GM19467 (cell line): ENCODE results near the gene LDLR.
"Not testable (repeated sequence)": the region's sequence is repeated elsewhere in the genome, so short reads cannot be mapped to it uniquely, and the experiment has no call there.

ENCODE experiments used
- ATAC-seq: cut with Tn5 transposase; IDR thresholded peaks from one replicate; pipeline ENCODE4 v1.9.1; 2021; ENCODE audit warnings: mild to moderate bottlenecking, moderate library complexity; ENCODE audit not compliant: unreplicated experiment

Gene LDLR

DNA sequence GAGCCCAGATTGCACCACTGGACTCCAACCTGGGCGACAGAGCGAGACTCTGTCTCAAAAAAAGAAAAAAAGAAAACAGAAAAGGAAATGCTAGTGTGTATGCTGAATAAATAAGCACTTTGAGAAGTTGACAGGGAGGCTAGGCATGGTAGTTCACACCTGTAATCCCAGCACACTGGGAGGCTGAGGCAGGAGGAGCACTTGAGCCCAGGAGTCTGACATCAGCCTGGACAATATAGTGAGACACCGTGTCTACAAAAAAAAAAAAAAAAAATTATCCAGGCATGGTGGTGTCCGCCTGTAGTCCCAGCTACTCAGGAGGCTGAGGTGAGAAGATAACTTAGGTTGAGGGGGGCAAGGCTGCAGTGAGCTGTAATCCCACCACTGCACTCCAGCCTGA lies 19.1 kb upstream of the LDLR start:
- no peak for ATAC-seq

DNA sequence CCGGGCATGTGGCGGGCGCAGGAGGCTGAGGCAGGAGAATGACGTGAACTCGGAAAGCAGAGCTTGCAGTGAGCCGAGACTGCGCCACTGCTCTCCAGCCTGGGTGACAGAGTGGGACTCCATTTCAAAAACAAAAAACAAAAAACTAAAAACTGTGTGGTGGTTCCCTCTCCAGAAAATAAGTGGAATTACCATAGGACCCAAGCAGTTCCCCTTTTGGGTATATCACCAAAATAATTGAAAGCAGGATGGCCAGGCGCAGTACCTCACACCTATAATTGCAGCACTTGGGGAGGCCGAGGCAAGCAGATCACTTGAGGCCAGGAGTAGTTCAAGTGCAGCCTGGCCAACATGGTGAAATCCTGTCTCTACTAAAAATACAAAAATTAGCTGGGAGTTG lies 15.7 kb upstream of the LDLR start:
- ATAC-seq: no peak

DNA sequence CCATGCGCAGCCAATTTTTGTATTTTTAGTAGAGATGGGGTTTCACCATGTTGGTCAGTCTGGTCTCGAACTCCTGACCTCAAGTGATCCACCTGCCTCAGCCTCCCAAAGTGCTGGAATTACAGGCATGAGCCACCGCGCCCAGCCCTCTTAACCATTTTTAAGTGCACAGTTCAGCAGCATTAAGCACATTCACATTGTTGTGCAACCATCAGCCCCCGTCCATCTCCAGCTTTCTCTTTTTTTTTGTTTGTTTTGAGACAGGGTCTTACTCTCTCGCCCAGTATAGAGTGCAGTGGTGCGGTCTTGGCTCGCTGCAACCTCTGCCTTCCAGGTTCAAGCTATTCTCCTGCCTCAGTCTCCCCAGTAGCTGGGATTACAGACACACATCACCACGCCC lies 12.5 kb upstream of the LDLR start:
- not testable (repeated sequence) for ATAC-seq

DNA sequence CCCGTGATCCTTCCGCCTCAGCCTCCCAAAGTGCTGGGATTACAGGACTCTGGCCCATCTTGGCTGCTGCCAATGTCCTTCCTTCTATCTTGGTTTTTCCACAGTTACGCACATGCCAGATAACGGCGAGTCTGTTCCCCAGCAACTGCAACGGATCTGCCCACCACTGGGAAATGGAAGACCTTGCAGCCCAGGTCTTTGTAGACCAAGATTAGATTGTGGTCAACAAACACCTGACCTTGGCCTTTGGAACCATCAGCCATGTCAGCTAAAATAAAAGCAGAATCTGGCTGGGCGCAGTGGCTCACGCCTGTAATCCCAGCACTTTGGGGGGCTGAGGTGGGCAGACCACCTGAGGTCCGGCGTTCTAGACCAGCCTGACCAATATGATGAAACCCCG lies 10.4 kb upstream of the LDLR start:
- ATAC-seq: no peak

DNA sequence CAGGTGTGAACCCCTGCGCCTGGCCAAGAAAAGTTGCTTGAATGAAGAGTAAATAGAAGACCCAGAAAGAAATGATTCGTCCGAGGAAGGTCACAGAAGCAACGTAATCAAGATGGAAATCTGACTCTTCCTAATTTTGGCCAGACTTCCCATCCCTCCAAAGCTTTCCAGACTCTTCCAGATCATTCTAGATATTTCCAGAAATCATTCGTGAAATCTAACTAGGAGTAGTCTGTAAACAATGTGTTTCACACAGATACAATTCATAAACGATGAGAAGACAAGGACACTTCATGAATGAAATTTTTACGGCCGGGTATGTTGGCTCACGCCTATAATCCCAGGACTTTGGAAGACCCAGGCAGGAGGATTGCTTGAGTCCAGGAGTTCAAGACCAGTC lies 9.3 kb upstream of the LDLR start:
- no peak for ATAC-seq

DNA sequence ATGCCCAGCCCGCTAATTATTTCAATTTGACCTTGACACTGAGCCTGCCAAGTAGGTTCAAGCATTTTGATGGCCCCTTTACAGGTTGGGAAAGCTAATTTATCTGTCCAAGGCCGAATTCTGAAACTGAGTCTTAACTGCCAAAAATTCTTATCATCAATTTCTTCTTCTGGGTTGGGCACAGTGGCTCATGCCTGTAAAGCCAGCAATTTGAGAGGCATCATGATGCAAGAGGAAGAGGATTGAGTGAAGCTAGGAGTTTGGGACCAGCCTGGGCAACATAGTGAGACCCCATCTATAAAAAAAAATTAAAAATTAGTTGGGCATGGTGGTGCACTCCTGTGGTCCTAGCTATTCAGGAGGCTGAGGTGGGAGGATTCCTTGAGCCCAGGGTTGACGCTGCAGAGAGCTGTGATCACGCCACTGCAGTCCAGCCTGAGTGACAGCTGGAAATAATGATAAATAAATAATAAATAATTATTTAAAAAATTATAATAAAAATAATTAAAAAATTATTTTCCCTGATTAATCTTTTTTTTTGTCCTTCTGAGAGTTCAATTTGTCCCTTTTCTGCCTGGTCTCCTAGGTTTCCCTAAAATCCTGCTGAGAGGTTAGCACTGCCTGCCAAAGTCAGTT lies 1.3 kb upstream of the LDLR start:
- no peak for ATAC-seq

DNA sequence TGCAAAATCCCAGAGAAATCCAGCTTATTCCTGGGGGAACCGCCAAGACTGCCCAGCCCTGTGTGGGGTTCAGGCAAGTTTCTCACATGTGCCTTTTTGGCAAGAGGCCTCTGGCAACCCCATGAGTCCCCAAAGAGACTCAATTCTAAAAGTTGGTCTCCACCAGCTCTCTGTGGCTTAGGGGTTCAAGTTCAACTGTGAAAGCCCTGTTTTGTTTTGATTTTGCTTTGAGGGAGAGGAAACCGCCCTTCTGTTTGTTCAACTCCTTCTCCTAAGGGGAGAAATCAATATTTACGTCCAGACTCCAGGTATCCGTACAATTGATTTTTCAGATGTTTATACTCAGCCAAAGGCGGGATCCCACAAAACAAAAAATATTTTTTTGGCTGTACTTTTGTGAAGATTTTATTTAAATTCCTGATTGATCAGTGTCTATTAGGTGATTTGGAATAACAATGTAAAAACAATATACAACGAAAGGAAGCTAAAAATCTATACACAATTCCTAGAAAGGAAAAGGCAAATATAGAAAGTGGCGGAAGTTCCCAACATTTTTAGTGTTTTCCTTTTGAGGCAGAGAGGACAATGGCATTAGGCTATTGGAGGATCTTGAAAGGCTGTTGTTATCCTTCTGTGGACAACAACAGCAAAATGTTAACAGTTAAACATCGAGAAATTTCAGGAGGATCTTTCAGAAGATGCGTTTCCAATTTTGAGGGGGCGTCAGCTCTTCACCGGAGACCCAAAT lies 583 bp upstream of the LDLR start:
- ATAC-seq: no peak

DNA sequence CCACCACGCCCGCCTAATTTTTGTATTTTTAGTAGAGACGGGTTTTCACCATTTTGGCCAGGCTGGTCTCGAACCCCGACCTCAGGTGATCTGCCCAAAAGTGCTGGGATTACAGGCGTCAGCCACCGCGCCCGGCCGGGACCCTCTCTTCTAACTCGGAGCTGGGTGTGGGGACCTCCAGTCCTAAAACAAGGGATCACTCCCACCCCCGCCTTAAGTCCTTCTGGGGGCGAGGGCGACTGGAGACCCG lies 676 bp downstream of the LDLR start:
- peak; percentile 9 for ATAC-seq

DNA sequence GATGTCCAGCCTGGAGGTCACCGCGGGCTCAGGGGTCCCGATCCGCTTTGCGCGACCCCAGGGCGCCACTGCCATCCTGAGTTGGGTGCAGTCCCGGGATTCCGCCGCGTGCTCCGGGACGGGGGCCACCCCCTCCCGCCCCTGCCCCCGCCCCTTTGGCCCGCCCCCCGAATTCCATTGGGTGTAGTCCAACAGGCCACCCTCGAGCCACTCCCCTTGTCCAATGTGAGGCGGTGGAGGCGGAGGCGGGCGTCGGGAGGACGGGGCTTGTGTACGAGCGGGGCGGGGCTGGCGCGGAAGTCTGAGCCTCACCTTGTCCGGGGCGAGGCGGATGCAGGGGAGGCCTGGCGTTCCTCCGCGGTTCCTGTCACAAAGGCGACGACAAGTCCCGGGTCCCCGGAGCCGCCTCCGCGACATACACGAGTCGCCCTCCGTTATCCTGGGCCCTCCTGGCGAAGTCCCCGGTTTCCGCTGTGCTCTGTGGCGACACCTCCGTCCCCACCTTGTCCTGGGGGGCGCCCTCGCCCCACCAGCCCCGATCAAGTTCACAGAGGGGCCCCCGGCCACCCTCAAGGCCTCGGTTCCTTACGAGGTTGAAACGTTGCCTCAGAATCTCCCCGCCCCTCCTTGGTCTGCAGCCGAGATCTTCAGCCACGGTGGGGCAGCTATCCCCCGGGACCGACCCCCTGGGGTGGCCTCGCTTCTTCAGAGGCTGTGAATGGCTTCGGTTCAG lies 1.2 kb downstream of the LDLR start:
- ATAC-seq: peak; percentile 69

DNA sequence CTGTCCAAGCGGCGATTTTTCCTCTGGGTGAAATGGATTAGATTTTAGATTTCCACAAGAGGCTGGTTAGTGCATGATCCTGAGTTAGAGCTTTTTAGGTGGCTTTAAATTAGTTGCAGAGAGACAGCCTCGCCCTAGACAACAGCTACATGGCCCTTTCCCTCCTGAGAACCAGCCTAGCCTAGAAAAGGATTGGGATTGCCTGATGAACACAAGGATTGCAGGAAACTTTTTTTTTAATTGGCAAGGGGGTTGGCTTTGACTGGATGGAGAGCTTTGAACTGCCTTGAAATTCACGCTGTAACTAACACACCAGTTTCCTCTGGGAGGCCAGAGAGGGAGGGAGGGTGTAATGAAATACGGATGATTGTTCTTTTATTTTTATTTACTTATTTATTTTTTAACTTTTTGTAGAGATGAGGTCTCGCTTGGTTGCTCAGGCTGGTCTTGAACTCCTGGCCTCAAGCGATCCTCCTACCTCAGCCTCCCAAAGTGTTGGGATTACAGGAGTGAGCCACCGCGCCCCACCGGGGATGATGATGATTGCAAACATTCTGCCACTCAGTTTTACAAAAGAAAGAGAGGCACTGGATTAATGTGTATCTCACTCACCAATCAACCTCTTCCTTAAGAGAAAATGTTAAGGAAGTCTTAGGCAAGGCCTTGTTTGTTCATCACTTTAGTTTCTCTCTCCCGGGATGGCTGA lies 1.9 kb downstream of the LDLR start:
- no peak for ATAC-seq

DNA sequence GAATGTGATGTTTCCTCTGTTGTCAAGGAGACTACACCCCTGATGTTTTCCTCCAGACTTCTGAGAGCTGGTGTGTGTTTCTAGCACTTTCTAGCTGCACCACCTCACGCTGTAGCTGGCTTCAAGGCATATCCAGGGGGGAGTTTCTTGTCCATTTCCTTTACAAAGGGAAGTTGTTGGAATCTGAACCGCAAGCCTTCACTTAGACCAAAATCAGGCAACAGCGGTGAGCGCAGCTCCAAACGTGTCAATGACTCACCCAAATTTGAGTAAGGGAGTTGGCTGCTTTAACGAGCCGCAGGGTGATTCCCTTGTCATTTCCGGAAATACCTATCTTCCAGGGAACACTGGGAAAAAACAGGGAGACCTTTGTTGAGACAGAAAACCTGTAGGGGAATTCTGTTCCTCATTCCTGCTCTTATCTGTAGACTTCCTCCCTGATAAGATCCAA lies 2.5 kb downstream of the LDLR start:
- ATAC-seq: no peak

DNA sequence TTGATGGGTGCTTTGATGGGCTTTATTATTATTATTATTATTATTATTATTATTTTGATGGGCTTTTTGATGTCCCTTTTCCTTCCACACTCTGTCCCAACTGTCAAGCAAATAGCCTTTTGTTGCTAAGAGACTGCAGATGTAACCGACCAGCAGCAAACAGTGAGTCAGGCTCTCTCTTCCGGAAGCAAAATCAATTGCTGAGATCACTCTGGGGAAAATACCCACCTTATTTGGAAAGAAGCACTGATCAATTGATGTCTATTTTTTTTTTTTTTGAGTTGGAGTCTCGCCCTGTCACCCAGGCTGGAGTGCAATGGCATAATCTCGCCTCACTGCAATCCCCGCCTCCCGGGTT lies 2.9 kb downstream of the LDLR start:
- no peak for ATAC-seq

DNA sequence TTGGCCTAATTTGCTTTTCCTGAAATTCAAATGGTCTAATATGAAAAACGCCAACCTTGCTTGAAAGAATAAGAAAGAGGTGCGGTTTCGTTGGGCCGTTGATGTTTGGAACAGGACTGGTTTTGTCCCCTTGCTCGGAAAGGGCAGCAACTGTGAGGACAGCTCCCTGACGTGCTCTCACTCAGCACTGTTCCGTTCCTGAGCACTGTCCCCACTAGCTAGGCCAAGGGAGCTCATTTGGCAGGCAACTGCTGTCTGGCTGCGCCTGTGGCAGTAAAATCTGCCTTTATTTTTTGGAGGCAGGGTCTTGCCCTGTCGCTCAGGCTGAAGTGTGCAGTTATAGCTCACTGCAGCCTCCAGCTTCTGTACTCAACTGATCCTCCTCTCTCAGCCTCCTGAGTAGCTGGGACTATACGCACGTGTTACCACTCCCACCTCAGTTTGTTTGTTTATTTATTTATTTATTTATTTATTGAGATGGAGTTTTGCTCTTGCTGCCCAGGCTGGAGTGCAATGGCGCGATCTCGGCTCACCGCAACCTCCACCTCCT lies 4.5 kb downstream of the LDLR start:
- no peak for ATAC-seq

DNA sequence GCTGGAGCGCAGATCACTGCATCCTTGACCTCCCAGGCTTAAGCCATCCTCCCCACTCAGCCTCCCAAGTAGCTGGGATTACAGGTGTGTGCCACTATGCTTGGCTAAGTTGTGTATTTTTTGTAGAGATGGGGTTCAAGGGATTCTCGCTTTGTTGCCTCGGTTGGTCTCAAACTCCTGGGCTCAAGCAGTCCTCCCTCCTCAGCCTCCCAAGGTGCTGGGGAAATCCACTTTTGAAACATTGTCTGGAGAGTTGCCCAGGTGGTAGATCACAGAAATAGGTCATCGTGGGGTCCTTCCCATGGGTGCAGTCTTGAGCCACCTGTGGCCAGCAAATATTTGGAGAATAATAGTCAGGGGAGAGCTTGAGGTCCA lies 5.2 kb downstream of the LDLR start:
- ATAC-seq: no peak

DNA sequence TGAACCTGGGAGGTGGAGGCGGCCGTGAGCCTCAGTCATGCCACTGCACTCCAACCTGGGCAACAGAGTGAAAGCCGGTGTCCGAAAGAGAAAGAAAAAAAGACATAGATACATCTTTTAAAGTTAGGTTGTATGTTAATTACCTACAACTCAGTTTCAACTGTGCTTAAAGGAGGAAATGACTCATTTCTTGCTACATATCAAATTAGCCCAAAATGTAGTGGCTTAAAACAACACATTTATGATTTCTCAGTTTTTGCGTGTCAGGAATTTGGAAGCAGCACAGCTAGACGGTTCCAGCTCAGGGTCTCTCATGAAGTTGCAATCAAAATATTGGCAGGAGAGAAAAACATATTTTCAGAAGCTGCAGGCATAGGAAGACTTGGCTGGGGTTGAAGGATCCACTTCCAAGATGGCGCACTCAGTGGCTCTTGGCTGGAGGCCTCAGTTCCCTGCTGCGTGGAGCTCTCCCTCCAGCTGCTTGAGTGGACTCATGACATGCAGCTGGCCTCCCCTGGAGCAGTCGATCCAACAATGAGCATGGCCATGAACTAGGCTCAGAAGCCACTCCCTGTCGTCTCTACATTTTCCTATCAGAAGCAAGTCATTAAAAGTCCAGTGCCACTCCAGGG lies 7.1 kb downstream of the LDLR start:
- peak; percentile 48 for ATAC-seq

DNA sequence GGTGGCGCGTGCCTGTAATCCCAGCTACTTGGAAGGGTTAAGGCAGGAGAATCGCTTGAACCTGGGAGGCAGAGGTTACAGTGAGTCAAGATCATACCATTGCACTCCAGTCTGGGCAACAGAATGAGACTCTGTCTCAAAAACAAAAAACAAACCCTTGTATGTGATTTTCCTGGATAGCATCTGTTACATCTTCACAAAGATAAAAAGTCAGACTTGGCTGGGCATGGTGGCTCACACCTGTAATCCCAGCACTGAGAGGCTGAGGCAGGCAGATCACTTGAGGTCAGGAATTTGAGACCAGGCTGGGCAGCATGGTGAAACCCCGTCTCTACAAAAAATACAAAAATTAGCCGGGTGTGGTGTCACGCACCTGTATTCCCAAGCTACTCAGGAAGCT lies 8.1 kb downstream of the LDLR start:
- ATAC-seq: not testable (repeated sequence)

DNA sequence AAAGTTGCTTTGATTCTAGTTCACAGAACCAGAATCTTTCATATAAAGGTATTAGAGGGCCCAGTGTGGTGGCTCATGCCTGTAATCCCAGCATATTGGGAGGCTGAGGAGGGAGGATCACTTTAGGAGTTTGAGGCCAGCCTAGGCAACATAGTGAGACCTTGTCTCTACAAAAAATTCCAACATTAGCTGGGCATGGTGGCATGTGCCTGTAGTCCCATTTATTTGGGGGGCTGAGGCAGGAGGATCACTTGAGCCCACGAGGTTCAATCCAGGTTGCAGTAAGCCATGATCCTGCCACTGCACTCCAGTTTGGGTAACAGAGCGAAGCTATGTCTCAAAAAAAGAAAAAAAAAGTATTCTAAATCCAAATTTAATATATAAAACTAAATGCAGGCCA lies 9.1 kb downstream of the LDLR start:
- ATAC-seq: no peak

DNA sequence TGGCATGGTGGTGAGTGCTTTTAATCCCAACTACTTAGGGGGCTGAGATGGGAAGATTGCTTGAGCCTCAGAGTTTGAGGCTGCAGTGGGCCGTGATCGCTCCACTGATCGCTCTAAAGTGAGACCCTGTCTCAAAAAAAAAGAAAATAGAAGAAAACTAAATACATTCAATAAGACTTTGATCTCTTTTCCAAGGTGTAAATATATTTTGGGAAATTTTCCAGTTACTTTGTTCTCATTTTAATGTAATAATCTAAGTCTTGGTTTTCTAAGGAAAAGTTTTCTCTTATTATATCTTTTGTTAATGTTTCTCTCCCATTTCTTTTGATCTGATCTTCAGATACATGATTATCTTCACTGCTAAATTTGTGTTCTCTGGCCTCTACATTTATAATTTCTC lies 9.6 kb downstream of the LDLR start:
- no peak for ATAC-seq

DNA sequence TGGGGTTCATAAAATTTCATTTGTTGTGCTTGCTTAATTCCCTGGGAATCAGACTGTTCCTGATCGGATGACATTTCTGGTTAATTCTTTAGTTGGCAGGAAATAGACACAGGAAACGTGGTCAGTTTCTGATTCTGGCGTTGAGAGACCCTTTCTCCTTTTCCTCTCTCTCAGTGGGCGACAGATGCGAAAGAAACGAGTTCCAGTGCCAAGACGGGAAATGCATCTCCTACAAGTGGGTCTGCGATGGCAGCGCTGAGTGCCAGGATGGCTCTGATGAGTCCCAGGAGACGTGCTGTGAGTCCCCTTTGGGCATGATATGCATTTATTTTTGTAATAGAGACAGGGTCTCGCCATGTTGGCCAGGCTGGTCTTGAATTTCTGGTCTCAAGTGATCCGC lies 10.8 kb downstream of the LDLR start:
- no peak for ATAC-seq

DNA sequence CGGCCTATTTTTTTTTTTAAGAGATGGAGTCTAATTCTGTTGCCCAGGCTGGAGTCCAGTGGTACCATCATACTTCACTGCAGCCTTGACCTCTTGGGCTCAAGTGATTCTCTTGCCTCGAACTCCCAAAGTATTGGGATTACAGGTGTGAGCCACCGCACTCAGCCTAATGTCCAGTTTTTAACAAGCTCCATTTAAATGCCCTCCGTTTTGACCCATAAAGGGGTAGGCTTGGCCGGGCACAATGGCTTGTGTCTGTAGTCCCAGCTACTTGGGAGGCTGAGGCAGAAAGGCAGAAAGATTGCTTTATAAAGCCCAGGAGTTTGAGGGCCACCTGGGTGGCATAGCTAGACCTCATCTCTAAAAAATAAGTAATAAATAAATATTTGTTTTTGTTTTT lies 11.8 kb downstream of the LDLR start:
- no peak for ATAC-seq

DNA sequence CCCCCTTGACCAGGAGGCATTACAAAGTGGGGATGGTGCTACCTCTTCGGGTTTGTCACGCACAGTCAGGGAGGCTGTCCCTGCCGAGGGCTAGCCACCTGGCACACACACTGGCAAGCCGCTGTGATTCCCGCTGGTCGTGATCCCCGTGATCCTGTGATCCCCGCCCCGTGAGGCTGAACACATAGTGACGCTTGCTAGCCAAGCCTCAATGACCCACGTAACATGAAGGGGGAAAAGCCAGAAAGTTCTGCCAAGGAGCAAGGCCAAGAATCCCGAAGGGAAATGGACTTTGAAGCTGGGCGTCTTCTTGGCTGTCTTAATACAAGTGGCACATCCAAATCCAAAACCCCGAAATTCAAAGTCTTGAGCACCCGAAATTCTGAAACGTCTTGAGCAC lies 13.7 kb downstream of the LDLR start:
- no peak for ATAC-seq
